Mucosa of rectum (tissue), 2 donors: Measurements from ENCODE around the gene KCNE3.
A peak's percentile ranks its signal among the peaks of the same experiment; 100 is the strongest.

Experiments
- H3K27ac ChIP-seq, 2 donors: one replicate each; pipeline ENCODE4 v1.7.0; 2013; ENCODE audit warnings: inconsistent platforms in 2 of 2, low read depth in 2 of 2, low read length in 2 of 2
- H3K27me3 ChIP-seq, 2 donors: one replicate each; pipeline ENCODE4 v1.7.0; 2013; ENCODE audit warnings: low read length in 2 of 2; ENCODE audit not compliant: control insufficient read depth in 2 of 2, insufficient read depth in 2 of 2
- H3K36me3 ChIP-seq, 2 donors: one replicate each; pipeline ENCODE4 v1.7.0; 2013; ENCODE audit warnings: low read length in 2 of 2; ENCODE audit not compliant: control insufficient read depth in 2 of 2, insufficient read depth in 2 of 2
- H3K4me1 ChIP-seq, 2 donors: one replicate each; pipeline ENCODE4 v1.7.0; 2013; ENCODE audit warnings: low read length in 2 of 2, mild to moderate bottlenecking in 1 of 2; ENCODE audit not compliant: control insufficient read depth in 2 of 2, insufficient read depth in 2 of 2
- H3K4me3 ChIP-seq, 2 donors: one replicate each; pipeline ENCODE4 v1.7.0; 2013; ENCODE audit warnings: low read length in 2 of 2
- H3K9ac ChIP-seq, 2 donors: one replicate each; pipeline ENCODE4 v1.7.0; 2013; ENCODE audit warnings: low read length in 2 of 2, low read depth in 1 of 2, mild to moderate bottlenecking in 1 of 2
- H3K9me3 ChIP-seq, 2 donors: one replicate each; pipeline ENCODE4 v1.7.0; 2013; ENCODE audit warnings: low read length in 2 of 2; ENCODE audit not compliant: control insufficient read depth in 2 of 2
- donor health status: healthy.
- donor health status: Normal muscosa, but diverticular disease.

KCNE3 gene

GRCh38 chr11:74466916-74467885, at the start of gene KCNE3:
TSS of gene KCNE3 (minus strand) at chr11:74467549. CDS start at chr11:74457563, 9,986 bp downstream.
- Histone ChIP-seq H3K27me3 (no peaks in the 10 kb centered on the region), H3K9me3 (no peaks in the 10 kb centered on the region), H3K4me1 (peaks cover 9 to 40% of the 10 kb centered on the region in 2 donors), H3K36me3 (peaks cover 0 to 3% of the 10 kb centered on the region in 2 donors), H3K27ac (peak within 1 kb of the TSS; percentile 80 to 82), H3K4me3 (peak within 1 kb of the TSS; percentile 73 to 90), H3K9ac (peak within 1 kb of the TSS; percentile 77 to 82)

GRCh38 chr11:74507582-74507981, 40.2 kb upstream of the KCNE3 start:
- H3K4me3 ChIP-seq, result no peak overlapping the region
- no peak overlapping the region for H3K27ac ChIP-seq
- no peak overlapping the region for H3K9ac ChIP-seq
- no peaks in the 10 kb centered on the region for H3K36me3 ChIP-seq
- no peaks in the 10 kb centered on the region for H3K27me3 ChIP-seq
- peaks cover 0 to 3% of the 10 kb centered on the region in 2 donors for H3K9me3 ChIP-seq
- H3K4me1 ChIP-seq, result peaks cover 0 to 3% of the 10 kb centered on the region in 2 donors

- Histone ChIP-seq H3K9ac (no peak overlapping the region), H3K4me3 (no peak overlapping the region), H3K36me3 (no peaks in the 10 kb centered on the region), H3K27ac (no peak overlapping the region), H3K27me3 (no peaks in the 10 kb centered on the region), H3K4me1 (peaks cover 0 to 3% of the 10 kb centered on the region in 2 donors), H3K9me3 (peaks cover 0 to 7% of the 10 kb centered on the region in 2 donors)
Measured at GRCh38 chr11:74506823-74507222, 39.5 kb upstream of the KCNE3 start.

- Histone ChIP-seq H3K27ac (no peak overlapping the region), H3K9ac (no peak overlapping the region), H3K9me3 (peaks cover 0 to 7% of the 10 kb centered on the region in 2 donors), H3K36me3 (no peaks in the 10 kb centered on the region), H3K4me1 (peaks cover 0 to 3% of the 10 kb centered on the region in 2 donors), H3K27me3 (no peaks in the 10 kb centered on the region), H3K4me3 (no peak overlapping the region)
Measured at GRCh38 chr11:74505911-74506310, 38.6 kb upstream of the KCNE3 start.

GRCh38 chr11:74504100-74504691, 36.8 kb upstream of the KCNE3 start:
- no peak overlapping the region for H3K9ac ChIP-seq
- H3K36me3 ChIP-seq, result no peaks in the 10 kb centered on the region
- no peak overlapping the region for H3K27ac ChIP-seq
- no peak overlapping the region for H3K4me3 ChIP-seq
- peaks cover 0 to 7% of the 10 kb centered on the region in 2 donors for H3K9me3 ChIP-seq
- H3K27me3 ChIP-seq, result no peaks in the 10 kb centered on the region
- peaks cover 0 to 3% of the 10 kb centered on the region in 2 donors for H3K4me1 ChIP-seq

- Histone ChIP-seq H3K27ac (no peak overlapping the region), H3K27me3 (no peaks in the 10 kb centered on the region), H3K4me3 (no peak overlapping the region), H3K9ac (no peak overlapping the region), H3K4me1 (peaks cover 6 to 9% of the 10 kb centered on the region in 2 donors), H3K9me3 (no peaks in the 10 kb centered on the region), H3K36me3 (no peaks in the 10 kb centered on the region)
Measured at GRCh38 chr11:74494916-74495315, 27.6 kb upstream of the KCNE3 start.

- no peaks in the 10 kb centered on the region for H3K36me3 ChIP-seq
- peaks cover 6 to 9% of the 10 kb centered on the region in 2 donors for H3K4me1 ChIP-seq
- peak overlapping the region; percentile 99 to 100 for H3K27ac ChIP-seq
- peak overlapping the region; percentile 89 to 98 for H3K9ac ChIP-seq
- peak overlapping the region; percentile 83 to 86 for H3K4me3 ChIP-seq
- no peaks in the 10 kb centered on the region for H3K9me3 ChIP-seq
- no peaks in the 10 kb centered on the region for H3K27me3 ChIP-seq
Measured at GRCh38 chr11:74493791-74494630, 26.7 kb upstream of the KCNE3 start.

- peak within 1 kb of the TSS; percentile 99 to 100 for H3K27ac ChIP-seq
- peak within 1 kb of the TSS; percentile 89 to 98 for H3K9ac ChIP-seq
- H3K4me3 ChIP-seq, result peak within 1 kb of the TSS; percentile 83 to 86
- H3K36me3 ChIP-seq, result no peaks in the 10 kb centered on the region
- H3K4me1 ChIP-seq, result peaks cover 6 to 9% of the 10 kb centered on the region in 2 donors
- no peaks in the 10 kb centered on the region for H3K9me3 ChIP-seq
- H3K27me3 ChIP-seq, result no peaks in the 10 kb centered on the region
Measured at GRCh38 chr11:74492974-74493790, 25.8 kb upstream of the KCNE3 start, which contains the start of gene LIPT2. TSS of gene LIPT2 (minus strand) at chr11:74493724. CDS start at chr11:74493703, 21 bp downstream.

GRCh38 chr11:74492084-74492483, 24.7 kb upstream of the KCNE3 start:
- H3K4me1 ChIP-seq, result peaks cover 6 to 9% of the 10 kb centered on the region in 2 donors
- no peaks in the 10 kb centered on the region for H3K9me3 ChIP-seq
- H3K36me3 ChIP-seq, result no peaks in the 10 kb centered on the region
- no peak overlapping the region for H3K27ac ChIP-seq
- no peaks in the 10 kb centered on the region for H3K27me3 ChIP-seq
- no peak overlapping the region for H3K4me3 ChIP-seq
- H3K9ac ChIP-seq, result no peak overlapping the region
